Ammon's horn (tissue), 1 donor: ENCODE results near the gene MSH6.
A peak's percentile ranks its signal among the peaks of the same experiment; 100 is the strongest.

Experiments
- DNase-seq: peaks from one replicate; pipeline ENCODE4 v3.0.0-alpha.2; 2016; ENCODE audit warnings: low spot score

The MSH6 gene

GRCh38 chr2:47783486-47784351, 774 bp downstream of the MSH6 start:
- peak; percentile 50 for DNase-seq

DNA sequence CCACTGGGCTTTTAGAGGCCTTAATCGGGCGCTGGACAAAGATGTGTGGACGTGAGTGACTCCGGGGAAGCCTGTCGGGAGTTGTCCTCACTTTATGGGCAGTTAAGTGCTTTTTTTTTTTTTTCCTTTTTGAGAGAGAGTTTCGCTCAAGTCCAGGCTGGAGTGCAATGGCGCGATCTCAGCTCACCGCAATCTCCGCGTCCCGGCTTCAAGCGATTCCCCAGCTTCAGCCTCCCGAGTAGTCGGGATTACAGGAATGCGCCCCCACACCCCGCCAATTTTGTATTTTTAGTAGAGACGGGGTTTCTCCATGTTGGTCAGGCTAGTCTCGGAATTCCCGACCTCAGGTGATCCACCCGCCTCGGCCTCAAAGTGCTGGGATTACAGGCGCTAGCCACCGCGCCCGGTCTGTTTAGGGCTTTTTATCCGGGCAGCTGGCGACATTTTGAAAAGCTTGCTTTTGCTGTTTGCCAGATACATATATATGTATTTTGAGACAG, 1.5 kb downstream of the MSH6 start:
- DNase-seq, result no peak

GRCh38 chr2:47785986-47786385, 3.0 kb downstream of the MSH6 start:
- peak; percentile 59 for DNase-seq

GRCh38 chr2:47796090-47796697, 13.2 kb downstream of the MSH6 start:
- no peak for DNase-seq

DNA sequence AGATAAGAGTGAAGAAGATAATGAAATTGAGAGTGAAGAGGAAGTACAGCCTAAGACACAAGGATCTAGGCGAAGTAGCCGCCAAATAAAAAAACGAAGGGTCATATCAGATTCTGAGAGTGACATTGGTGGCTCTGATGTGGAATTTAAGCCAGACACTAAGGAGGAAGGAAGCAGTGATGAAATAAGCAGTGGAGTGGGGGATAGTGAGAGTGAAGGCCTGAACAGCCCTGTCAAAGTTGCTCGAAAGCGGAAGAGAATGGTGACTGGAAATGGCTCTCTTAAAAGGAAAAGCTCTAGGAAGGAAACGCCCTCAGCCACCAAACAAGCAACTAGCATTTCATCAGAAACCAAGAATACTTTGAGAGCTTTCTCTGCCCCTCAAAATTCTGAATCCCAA, 15.7 kb downstream of the MSH6 start:
- DNase-seq, result peak; percentile 56

DNA sequence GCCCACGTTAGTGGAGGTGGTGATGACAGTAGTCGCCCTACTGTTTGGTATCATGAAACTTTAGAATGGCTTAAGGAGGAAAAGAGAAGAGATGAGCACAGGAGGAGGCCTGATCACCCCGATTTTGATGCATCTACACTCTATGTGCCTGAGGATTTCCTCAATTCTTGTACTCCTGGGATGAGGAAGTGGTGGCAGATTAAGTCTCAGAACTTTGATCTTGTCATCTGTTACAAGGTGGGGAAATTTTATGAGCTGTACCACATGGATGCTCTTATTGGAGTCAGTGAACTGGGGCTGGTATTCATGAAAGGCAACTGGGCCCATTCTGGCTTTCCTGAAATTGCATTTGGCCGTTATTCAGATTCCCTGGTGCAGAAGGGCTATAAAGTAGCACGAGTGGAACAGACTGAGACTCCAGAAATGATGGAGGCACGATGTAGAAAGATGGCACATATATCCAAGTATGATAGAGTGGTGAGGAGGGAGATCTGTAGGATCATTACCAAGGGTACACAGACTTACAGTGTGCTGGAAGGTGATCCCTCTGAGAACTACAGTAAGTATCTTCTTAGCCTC, 16.2 kb downstream of the MSH6 start:
- no peak for DNase-seq

- DNase-seq, result no peak
Observed at GRCh38 chr2:47801118-47801517, 18.2 kb downstream of the MSH6 start.

DNA sequence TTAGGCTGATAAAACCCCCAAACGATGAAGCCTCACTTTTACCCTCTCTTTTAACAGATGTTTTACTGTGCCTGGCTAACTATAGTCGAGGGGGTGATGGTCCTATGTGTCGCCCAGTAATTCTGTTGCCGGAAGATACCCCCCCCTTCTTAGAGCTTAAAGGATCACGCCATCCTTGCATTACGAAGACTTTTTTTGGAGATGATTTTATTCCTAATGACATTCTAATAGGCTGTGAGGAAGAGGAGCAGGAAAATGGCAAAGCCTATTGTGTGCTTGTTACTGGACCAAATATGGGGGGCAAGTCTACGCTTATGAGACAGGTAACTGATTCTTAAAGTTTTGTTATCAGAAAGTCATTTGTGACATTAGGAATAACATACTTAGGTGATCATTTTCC, 20.4 kb downstream of the MSH6 start:
- DNase-seq, result no peak

GRCh38 chr2:47803770-47804169, 20.8 kb downstream of the MSH6 start:
- DNase-seq, result no peak

DNA sequence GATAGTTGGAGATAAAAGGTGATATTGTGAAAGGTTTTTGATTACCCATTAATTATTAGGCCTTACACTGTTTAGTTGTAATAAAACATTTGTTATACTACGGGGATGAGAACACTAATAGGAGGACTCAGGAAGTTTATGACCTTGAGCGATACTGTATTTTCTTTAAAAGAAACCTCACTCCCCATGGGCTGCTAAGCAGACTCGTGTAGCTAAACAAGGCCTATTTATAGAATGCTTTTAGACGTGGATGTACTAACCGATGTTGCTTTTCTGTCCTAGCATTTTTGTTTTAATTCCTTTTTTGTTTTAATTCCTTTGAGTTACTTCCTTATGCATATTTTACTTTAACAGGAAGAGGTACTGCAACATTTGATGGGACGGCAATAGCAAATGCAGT, 22.9 kb downstream of the MSH6 start:
- DNase-seq, result no peak

DNA sequence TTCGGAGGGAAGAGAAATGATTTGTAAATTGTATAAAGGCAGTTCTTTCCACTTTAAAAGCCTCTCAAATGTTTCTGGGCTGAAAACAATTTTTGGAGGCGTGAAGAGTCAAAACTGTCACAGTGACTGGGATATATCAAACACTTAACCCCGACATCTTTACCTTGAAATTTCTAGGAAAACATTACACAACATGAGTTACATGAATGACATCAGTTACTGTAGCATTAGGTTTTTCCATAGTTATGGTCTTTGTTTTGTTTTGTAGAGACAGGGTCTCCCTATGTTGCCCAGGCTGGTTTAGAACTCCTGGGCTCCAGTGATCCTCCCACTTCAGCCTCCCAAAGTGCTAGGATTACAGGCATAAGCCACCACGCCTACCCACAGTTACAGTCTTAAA, 25.7 kb downstream of the MSH6 start:
- no peak for DNase-seq

DNA sequence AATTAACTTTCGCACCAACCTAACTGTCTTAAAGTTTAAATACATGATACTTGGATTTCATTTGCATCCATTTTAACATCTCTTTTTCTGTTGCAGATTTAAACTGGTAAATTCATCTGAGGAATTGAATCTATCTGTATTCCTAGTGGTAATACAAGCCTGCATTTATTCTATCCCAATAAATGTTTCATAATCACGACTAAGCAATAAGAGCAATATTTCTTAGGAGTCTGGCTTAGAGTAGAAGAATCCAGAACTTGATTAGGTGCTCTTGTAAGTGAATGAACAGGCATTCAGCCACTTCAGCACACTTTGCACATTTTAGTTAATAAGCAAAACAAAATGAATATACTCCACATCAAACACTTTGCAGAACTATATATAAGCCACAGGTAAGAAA, 27.0 kb downstream of the MSH6 start:
- DNase-seq, result no peak

GRCh38 chr2:47810850-47811249, 27.9 kb downstream of the MSH6 start:
- DNase-seq, result no peak

- DNase-seq, result no peak
Observed at GRCh38 chr2:47811668-47812067, 28.7 kb downstream of the MSH6 start.

DNA sequence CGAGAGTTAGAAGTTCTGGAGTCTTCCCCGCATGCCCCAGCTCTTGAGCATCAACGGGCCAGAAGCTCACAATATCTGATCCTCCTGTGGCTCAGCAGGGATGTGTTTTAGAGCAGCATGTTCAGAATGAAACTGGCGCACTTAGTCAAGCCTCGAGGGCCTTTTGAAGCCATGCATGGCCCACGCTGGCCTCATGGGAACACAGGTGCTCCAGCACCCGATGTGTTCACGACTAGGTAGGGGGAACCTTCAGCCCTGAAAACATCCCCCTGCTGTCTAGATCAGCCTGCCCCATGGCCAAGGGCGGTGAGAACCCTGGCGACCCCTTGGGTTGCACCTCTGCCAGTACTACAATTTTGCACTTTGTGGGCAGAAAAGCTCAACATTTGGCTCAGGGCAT, 32.8 kb downstream of the MSH6 start:
- DNase-seq, result no peak

DNA sequence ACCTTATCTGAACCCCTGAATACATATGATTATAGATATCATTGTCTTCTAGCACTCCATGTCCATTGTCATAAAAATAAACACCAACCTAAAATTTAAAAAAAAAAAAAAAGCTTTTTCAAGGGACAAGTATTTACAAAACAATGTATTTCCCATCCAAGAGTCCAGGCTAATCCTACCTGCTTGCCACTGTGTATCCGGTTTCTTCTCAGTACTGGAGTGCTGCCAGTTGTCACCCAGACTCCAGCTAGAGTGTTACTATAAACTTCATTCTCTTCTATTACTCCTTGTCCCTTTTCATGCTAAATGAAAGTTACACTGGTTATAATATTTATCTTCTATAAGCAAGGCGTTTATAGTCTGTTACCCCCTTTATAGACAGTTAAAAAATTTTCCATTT, 35.8 kb downstream of the MSH6 start:
- no peak for DNase-seq

DNA sequence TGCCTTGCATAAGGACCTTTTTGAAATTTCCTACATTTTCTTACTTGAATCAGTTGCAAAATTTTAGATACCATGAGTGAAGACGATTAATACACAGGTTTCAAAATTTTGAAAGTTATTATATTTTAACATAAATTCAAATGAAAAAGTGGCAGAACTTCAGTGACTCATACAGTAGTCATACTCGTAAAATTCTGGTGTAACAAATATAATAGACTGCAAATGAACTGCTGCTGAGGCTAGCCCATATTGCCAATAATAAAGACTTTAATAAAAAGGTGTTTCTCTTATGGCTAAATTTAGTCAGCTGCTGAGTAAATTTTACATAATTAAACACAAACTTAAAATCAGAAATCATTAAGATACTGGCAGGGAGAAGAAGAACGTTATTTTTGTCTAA, 36.9 kb downstream of the MSH6 start:
- DNase-seq, result no peak

DNA sequence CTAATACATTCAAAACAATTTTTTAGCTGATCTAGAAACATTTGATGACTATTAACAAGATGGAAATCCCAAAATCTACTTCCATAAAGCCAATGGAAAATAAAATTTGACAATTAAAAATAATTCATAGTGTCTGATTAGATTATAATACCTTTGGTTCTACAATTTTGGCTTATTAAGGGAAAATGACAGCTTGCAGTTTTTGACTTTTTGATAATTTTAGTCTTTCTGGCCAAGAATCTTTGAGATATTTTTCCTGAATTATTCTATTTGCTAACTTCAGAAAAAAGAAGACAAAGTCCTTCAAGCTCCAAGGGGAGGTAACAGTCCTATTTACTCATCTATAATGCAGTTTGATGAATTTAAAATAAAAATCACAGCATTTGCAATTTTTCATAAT, 39.6 kb downstream of the MSH6 start:
- no peak for DNase-seq

DNA sequence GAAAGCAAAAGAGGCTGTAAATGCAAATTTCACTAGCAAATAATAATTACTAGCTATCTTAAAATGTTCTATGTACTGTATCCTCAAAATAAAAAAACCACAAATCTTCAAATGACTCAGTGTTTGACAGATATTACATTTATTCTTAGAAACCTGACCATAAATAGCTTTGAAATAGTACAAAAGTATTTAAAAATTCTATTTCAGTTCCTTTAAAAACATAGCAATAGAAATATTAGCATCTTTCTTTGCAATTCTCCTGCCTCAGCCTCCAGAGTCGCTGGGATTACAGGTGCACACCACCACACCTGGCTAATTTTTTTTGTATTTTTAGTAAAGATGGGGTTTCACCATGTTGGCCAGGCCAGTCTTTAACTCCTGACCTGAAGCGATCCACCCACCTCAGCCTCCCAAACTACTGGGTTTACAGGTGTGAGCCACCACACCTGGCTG, 50.6 kb downstream of the MSH6 start:
- DNase-seq, result no peak

DNA sequence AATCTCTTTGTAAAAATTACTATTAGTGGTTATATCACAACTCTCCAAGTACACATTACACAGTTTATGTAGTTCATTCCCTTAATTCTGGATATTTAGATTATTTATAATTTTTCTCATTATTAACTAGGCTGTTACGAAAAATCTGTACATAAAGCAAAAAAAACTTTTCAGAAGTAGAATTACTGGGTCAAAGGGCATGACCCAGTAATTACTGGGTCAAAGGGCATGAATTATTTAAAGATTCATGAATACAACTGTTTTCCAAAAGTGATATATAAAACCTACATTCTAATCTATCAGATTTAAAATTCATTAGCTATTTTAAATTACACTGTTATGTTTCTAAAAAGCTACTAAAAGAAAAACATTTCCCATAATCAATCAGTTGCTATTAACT, 55.3 kb downstream of the MSH6 start:
- no peak for DNase-seq

DNA sequence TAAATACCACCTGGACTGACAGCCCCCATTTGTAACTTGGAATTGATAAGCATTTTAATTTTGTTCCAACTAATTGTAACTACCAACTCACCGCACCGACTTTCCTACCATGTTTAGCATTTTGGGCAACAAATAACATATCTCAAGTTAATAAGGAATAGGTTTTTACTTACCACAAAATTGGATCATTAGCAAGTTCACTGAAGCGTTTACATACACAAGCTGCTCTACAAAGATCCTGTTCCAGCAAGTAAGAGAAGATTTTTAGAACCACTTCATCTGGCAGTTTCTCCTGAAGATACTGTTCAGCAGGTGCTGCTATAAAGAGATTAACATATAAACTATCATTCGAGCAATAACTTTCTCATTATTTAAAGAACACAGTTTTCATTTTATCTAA, 55.7 kb downstream of the MSH6 start:
- DNase-seq, result no peak

- no peak for DNase-seq
Observed at GRCh38 chr2:47842846-47843245, 59.9 kb downstream of the MSH6 start.

DNA sequence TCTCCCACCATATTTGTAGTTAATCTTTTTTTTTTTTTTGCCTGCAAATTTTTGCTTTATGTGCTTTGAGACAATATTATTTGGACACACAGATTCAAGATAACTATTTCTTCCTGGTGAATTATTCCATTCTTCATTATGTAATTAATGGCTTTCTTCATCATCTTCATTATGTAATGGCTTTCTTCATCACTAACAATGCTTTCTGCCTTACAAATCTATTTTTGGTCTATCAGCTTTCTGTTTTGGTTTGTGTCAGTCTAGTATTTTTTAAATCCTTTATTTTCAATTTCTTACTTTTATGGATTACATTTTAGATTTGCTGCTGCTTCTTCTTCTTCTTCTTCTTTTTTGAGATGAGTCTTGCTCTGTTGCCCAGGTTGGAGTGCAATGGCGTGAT, 60.5 kb downstream of the MSH6 start:
- no peak for DNase-seq
